Prostate gland (tissue), 2 donors: Measurements from ENCODE around the gene SF1. TPM values are rescaled to one million over a fixed set of nuclear protein-coding genes. Genes with fewer than 3 reads are reported as not detected.

ENCODE experiments used
- DNase-seq: peaks from one replicate; pipeline ENCODE4 v3.0.0-alpha.2; 2019; ENCODE audit warnings: low spot score
- H3K27ac ChIP-seq, 2 donors: fragments of 200-600 bp; sonication (generic); 2 replicates each; pipeline ENCODE4 v1.5.1; 2017 to 2019
- H3K27me3 ChIP-seq: fragments of 200-600 bp; sonication (generic); replicated peaks from 2 replicates; pipeline ENCODE4 v1.5.1; 2019; ENCODE audit not compliant: insufficient read depth
- H3K36me3 ChIP-seq, 2 donors: fragments of 200-600 bp; sonication (generic); 1 replicate in 1 of 2; 2 replicates in 1 of 2; pipeline versions ENCODE4 v1.5.1 to v1.8.1; 2017 to 2019
- H3K4me1 ChIP-seq: fragments of 200-600 bp; sonication (generic); replicated peaks from 2 replicates; pipeline ENCODE4 v1.5.1; 2019
- H3K4me3 ChIP-seq, 2 donors: fragments of 200-600 bp; sonication (generic); 2 replicates each; pipeline ENCODE4 v1.5.1; 2017 to 2019
- H3K9me3 ChIP-seq: fragments of 200-600 bp; sonication (generic); 2 replicates; pipeline ENCODE4 v1.5.1; 2017
- POLR2A ChIP-seq: fragments of 450-650 bp; IDR thresholded peaks from one replicate; pipeline ENCODE4 v1.6.1; 2016; ENCODE audit warnings: antibody characterized with exemption, mild to moderate bottlenecking
- POLR2AphosphoS5 ChIP-seq: sonication (generic); formaldehyde crosslinking; IDR thresholded peaks from one replicate; pipeline ENCODE4 v1.6.1; 2017; ENCODE audit warnings: antibody characterized with exemption
- WGBS: methylation state at CpG from one replicate; pipeline ENCODE4 v1.1.5; 2018; 5-methylcytosine and 5-hydroxymethylcytosine counted together
- intact Hi-C: fragments of 100-400 bp; cut with DNase I; formaldehyde crosslinking; loops from one replicate; pipeline ENCODE4 v1.14.2; 2022
- total RNA-seq, 2 donors: library from RNA; depleted of rRNA; stranded (reverse); fragments of >200 nt; gene quantifications; one replicate each; pipeline ENCODE4 v1.1.0, GENCODE V29; 2016
- TF ChIP-seq, protein P1 (sequence below), 4 experiments: fragments of 200-600 bp in 2 of 4; fragments of 450-650 bp in 2 of 4; sonication (generic) in 2 of 4; IDR thresholded peaks; 1 replicate in 3 of 4; 2 replicates in 1 of 4; pipeline ENCODE4 v1.5.1; 2016 to 2019; ENCODE audit warnings: antibody characterized with exemption in 4 of 4, mild to moderate bottlenecking in 2 of 4, moderate library complexity in 2 of 4

SF1 gene
- total RNA-seq, 2 donors from 2014 or later: 263 to 409 TPM

GRCh38 chr11:64754124-64754918 lies 24.0 kb downstream of the SF1 start:
- Histone ChIP-seq H3K27ac (no peak overlapping the region), H3K9me3 (no peaks in the 10 kb centered on the region), H3K27me3 (no peaks in the 10 kb centered on the region), H3K4me3 (no peak overlapping the region), H3K36me3 (no peaks in the 10 kb centered on the region), H3K4me1 (no peaks in the 10 kb centered on the region)
- no peak for DNase-seq
- WGBS: 84% methylated on average over 26 of the region's 26 CpGs
- intact Hi-C loops: no loop called here
- TF ChIP-seq POLR2A (no peak), POLR2AphosphoS5 (no peak)
- TF ChIP-seq, protein P1, sequence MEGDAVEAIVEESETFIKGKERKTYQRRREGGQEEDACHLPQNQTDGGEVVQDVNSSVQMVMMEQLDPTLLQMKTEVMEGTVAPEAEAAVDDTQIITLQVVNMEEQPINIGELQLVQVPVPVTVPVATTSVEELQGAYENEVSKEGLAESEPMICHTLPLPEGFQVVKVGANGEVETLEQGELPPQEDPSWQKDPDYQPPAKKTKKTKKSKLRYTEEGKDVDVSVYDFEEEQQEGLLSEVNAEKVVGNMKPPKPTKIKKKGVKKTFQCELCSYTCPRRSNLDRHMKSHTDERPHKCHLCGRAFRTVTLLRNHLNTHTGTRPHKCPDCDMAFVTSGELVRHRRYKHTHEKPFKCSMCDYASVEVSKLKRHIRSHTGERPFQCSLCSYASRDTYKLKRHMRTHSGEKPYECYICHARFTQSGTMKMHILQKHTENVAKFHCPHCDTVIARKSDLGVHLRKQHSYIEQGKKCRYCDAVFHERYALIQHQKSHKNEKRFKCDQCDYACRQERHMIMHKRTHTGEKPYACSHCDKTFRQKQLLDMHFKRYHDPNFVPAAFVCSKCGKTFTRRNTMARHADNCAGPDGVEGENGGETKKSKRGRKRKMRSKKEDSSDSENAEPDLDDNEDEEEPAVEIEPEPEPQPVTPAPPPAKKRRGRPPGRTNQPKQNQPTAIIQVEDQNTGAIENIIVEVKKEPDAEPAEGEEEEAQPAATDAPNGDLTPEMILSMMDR (IDR thresholded peaks at IDR 0.05): no peak

- no peaks in the 10 kb centered on the region for H3K9me3 ChIP-seq
- no peaks in the 10 kb centered on the region for H3K4me1 ChIP-seq
- H3K36me3 ChIP-seq: no peaks in the 10 kb centered on the region
- H3K4me3 ChIP-seq: no peak overlapping the region
- DNase-seq: no peak
- no peak overlapping the region for H3K27ac ChIP-seq
- intact Hi-C loops: no loop called here
- 94% methylated on average over 40 of the region's 43 CpGs for WGBS
- H3K27me3 ChIP-seq: no peaks in the 10 kb centered on the region
- TF ChIP-seq POLR2A: no peak
Observed at GRCh38 chr11:64753380-64754123, 24.8 kb downstream of the SF1 start.

DNA sequence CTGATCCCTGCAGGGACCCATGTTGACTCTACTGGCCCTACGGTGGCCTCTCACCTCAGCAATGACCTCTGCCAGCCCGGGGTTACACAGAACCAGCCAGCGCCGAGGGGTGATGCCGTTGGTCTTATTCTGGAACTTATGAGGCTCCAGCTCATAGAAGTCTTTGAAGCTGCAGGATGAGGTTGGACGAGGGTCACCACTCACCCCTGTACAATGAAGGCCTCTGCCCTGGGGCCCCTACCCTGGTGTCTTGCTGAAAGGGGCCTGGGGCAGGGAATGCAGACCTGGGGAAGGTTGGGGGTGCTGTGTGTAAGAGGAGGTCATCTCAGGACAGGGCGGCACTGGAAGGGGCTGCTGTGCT lies 25.3 kb downstream of the SF1 start:
- Histone ChIP-seq H3K9me3 (no peaks in the 10 kb centered on the region), H3K27me3 (no peaks in the 10 kb centered on the region), H3K36me3 (no peaks in the 10 kb centered on the region), H3K27ac (no peak overlapping the region), H3K4me3 (no peak overlapping the region), H3K4me1 (no peaks in the 10 kb centered on the region)
- no peak for TF ChIP-seq POLR2AphosphoS5
- TF ChIP-seq, protein P1 (IDR thresholded peaks at IDR 0.05): no peak
- no peak for TF ChIP-seq POLR2A
- WGBS: 89% methylated on average over 7 of the region's 7 CpGs
- DNase-seq: no peak
- intact Hi-C loops: no loop called here

DNA sequence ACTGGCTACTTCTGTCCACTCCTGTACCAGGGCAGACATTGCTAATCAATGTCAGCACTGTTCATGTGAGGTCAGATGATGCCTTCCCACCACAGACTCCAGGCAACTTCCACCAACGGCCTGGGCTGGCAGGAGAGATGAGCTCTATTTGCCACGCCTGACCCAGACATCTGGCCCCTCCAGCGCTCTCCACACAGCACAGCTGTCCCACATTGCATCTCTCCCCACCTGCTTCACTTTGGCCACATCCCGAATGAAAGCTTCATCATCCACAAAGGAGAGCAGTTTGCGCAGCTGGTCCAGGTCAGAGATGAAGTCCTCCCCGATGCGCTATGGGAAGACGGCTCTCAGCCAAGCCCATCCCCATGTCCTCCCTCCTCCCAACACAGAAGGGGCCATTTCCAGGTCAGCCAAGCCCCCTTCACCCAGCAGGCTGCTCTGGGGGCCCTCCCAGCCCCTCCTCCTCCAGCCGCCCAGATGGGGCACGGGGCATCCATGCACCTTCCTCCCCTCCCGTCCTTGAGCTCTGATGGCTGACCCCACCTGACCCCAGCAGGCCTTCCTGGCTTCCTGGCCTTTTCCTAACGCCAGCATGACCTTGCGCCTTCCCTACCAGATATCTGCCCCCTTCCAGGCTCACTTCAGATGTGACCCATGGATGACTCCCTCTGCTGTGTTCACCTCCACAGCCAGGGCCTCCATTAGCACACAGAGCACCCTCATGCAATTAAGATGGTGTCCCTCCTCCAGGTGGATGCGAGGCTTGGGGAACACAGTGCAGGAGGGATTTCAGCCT lies 26.0 kb downstream of the SF1 start:
- Histone ChIP-seq H3K27me3 (no peaks in the 10 kb centered on the region), H3K36me3 (no peaks in the 10 kb centered on the region), H3K4me3 (no peak overlapping the region), H3K4me1 (no peaks in the 10 kb centered on the region), H3K27ac (no peak overlapping the region), H3K9me3 (no peaks in the 10 kb centered on the region)
- TF ChIP-seq POLR2A (no peak), POLR2AphosphoS5 (no peak)
- TF ChIP-seq, protein P1 (IDR thresholded peaks at IDR 0.05): no peak
- intact Hi-C loops: no loop called here
- no peak for DNase-seq
- WGBS: 83% methylated on average over 14 of the region's 14 CpGs

- no peaks in the 10 kb centered on the region for H3K27me3 ChIP-seq
- no peak overlapping the region for H3K4me3 ChIP-seq
- no peaks in the 10 kb centered on the region for H3K9me3 ChIP-seq
- intact Hi-C loops: no loop called here
- TF ChIP-seq, protein P1 (IDR thresholded peaks at IDR 0.05): no peak
- no peak for TF ChIP-seq POLR2AphosphoS5
- TF ChIP-seq POLR2A: no peak
- no peak for DNase-seq
- WGBS: 91% methylated on average over 9 of the region's 9 CpGs
- H3K36me3 ChIP-seq: no peaks in the 10 kb centered on the region
- no peak overlapping the region for H3K27ac ChIP-seq
- no peaks in the 10 kb centered on the region for H3K4me1 ChIP-seq
Observed at GRCh38 chr11:64751580-64751979, 26.8 kb downstream of the SF1 start.
